Central memory CD4-positive, alpha-beta T cell (primary cell): ENCODE results near the gene IL20RB.
"Not testable (repeated sequence)": the region's sequence is repeated elsewhere in the genome, so short reads cannot be mapped to it uniquely, and the experiment has no call there.

Experiments used
- DNase-seq: peaks from one replicate; pipeline ENCODE4 v3.0.0; 2022

The IL20RB gene

GRCh38 chr3:136988651-136989050 lies 30.9 kb downstream of the IL20RB start:
- no peak for DNase-seq

- no peak for DNase-seq
Observed at GRCh38 chr3:136989781-136990524, 32.2 kb downstream of the IL20RB start.

GRCh38 chr3:136990826-136991225 lies 33.0 kb downstream of the IL20RB start:
- DNase-seq = no peak

GRCh38 chr3:136992115-136992514 lies 34.3 kb downstream of the IL20RB start:
- no peak for DNase-seq

GRCh38 chr3:136994772-136995516 lies 37.2 kb downstream of the IL20RB start:
- no peak for DNase-seq

- no peak for DNase-seq
Observed at GRCh38 chr3:136995652-136996051, 37.9 kb downstream of the IL20RB start.

- DNase-seq = no peak
Observed at GRCh38 chr3:137000039-137000438, 42.3 kb downstream of the IL20RB start.

- DNase-seq = not testable (repeated sequence)
Observed at GRCh38 chr3:137007376-137007775, 49.6 kb downstream of the IL20RB start.

GRCh38 chr3:137008131-137008530 lies 50.3 kb downstream of the IL20RB start:
- DNase-seq = no peak

- DNase-seq = no peak
Observed at GRCh38 chr3:137008976-137009375, 51.2 kb downstream of the IL20RB start.

- DNase-seq = no peak
Observed at GRCh38 chr3:137010137-137010536, 52.4 kb downstream of the IL20RB start.

GRCh38 chr3:137011153-137011552 lies 53.4 kb downstream of the IL20RB start:
- DNase-seq = no peak

GRCh38 chr3:137012097-137012501 lies 54.3 kb downstream of the IL20RB start:
- no peak for DNase-seq

GRCh38 chr3:137013951-137014688 lies 56.3 kb downstream of the IL20RB start:
- peak; percentile 73 for DNase-seq

- not testable (repeated sequence) for DNase-seq
Observed at GRCh38 chr3:137017316-137017715, 59.5 kb downstream of the IL20RB start.

- no peak for DNase-seq
Observed at GRCh38 chr3:137020315-137020714, 62.5 kb downstream of the IL20RB start.

- no peak for DNase-seq
Observed at GRCh38 chr3:137020888-137021287, 63.1 kb downstream of the IL20RB start.

- no peak for DNase-seq
Observed at GRCh38 chr3:137024348-137024747, 66.6 kb downstream of the IL20RB start.

GRCh38 chr3:137026701-137027100 lies 68.9 kb downstream of the IL20RB start:
- DNase-seq = no peak

- peak; percentile 24 for DNase-seq
Observed at GRCh38 chr3:137032465-137033120, 74.8 kb downstream of the IL20RB start.

- DNase-seq = no peak
Observed at GRCh38 chr3:137035631-137036030, 77.8 kb downstream of the IL20RB start.

- DNase-seq = no peak
Observed at GRCh38 chr3:137039570-137039969, 81.8 kb downstream of the IL20RB start.

GRCh38 chr3:137041251-137041650 lies 83.5 kb downstream of the IL20RB start:
- DNase-seq = no peak
